ENCODE results near the gene PPP1R15B.

DNA sequence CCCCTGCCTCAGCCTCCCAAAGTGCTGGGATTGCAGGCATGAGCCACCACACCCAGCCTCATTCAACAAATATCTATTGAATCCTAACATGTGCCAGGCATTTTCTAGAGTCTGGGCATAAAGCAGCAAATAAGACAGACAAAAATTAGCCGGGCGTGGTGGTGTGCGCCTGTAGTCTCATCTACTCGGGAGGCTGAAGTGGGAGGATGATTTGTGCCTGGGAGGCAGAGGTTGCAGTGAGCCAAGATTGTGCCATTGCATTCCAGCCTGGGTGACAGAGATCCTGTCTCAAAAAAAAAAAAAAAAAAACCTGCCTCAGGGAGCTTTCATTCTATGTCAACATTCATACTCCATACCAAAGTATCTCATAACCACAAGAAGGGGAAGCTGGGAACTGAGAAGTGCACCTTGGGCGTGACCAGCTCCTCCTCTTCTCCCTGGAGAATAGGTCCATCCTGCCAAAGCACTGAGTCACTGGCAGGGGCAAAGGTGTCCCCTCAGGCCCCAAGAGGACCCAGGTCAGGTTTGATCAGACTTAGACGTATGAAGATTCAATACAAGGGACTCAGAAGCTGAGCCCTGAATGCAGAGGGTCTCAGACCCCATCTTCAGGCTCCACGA is 36.8 kb upstream of the PPP1R15B start:
- peak in 1 of 2 donors; percentile 57 for TF ChIP-seq POLR2A (IDR thresholded peaks at IDR 0.05)
- TF ChIP-seq, protein P1, sequence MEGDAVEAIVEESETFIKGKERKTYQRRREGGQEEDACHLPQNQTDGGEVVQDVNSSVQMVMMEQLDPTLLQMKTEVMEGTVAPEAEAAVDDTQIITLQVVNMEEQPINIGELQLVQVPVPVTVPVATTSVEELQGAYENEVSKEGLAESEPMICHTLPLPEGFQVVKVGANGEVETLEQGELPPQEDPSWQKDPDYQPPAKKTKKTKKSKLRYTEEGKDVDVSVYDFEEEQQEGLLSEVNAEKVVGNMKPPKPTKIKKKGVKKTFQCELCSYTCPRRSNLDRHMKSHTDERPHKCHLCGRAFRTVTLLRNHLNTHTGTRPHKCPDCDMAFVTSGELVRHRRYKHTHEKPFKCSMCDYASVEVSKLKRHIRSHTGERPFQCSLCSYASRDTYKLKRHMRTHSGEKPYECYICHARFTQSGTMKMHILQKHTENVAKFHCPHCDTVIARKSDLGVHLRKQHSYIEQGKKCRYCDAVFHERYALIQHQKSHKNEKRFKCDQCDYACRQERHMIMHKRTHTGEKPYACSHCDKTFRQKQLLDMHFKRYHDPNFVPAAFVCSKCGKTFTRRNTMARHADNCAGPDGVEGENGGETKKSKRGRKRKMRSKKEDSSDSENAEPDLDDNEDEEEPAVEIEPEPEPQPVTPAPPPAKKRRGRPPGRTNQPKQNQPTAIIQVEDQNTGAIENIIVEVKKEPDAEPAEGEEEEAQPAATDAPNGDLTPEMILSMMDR (IDR thresholded peaks at IDR 0.05) = no peak
